GM12878 (cell line): ENCODE data around the gene SLC22A31. TPM values are rescaled to one million over a fixed set of nuclear protein-coding genes. Genes with fewer than 3 reads are reported as not detected.

Source experiments
- FOXM1 ChIP-seq: IDR thresholded peaks from 2 replicates; pipeline ENCODE4 v1.6.1; 2012; ENCODE audit warnings: low read depth, mild to moderate bottlenecking, inconsistent platforms, low read length, moderate library complexity
- ZNF24 ChIP-seq: fragments of 450-650 bp; IDR thresholded peaks from 2 replicates; pipeline ENCODE4 v1.6.1; 2017; ENCODE audit warnings: antibody characterized with exemption, mild to moderate bottlenecking
- ZNF384 ChIP-seq: IDR thresholded peaks from 2 replicates; pipeline ENCODE4 v1.6.1; 2012; ENCODE audit warnings: low read depth, mild to moderate bottlenecking, low read length, improper control_type of control experiment, borderline replicate concordance
- polyA plus RNA-seq, 11 experiments: library from polyadenylated mRNA; depleted of rRNA in 4 of 11; unstranded in 6 of 11; stranded (reverse) in 5 of 11; fragments of >200 nt; fragmentation: Nextera tagmentation in 4 of 11; fragmentation: Illumina TruSeq in 1 of 11; extraction: Ambion mirVana in 4 of 11; extraction: Trizol in 1 of 11; gene quantifications; 1 replicate in 1 of 11; 2 replicates in 10 of 11; pipeline versions ENCODE4 v1.2.1 to v1.2.3, GENCODE V29; 2011 to 2016; ENCODE audit warnings: inconsistent platforms in 2 of 11, missing spikeins in 2 of 11, low read depth in 1 of 11
- total RNA-seq, 4 experiments: library from RNA; depleted of rRNA in 3 of 4; stranded (reverse); fragments of >200 nt in 3 of 4; fragmentation: Illumina TruSeq in 1 of 4; extraction: Trizol in 1 of 4; gene quantifications; 2 replicates each; pipeline versions ENCODE4 v1.2.1 to v1.2.3, GENCODE V29; 2013 to 2021
- TF ChIP-seq, protein P1 (sequence below), 3 experiments: IDR thresholded peaks in 2 of 3; conservative IDR thresholded peaks in 1 of 3; 2 replicates each; pipeline ENCODE4 v1.5.1; 2011; ENCODE audit warnings: low read depth in 3 of 3, low read length in 3 of 3, mild to moderate bottlenecking in 3 of 3, control low read depth in 2 of 3, moderate library complexity in 2 of 3, inconsistent platforms in 1 of 3, mixed read lengths in 1 of 3; ENCODE audit not compliant: control insufficient read depth in 2 of 3, insufficient read depth in 1 of 3; ENCODE audit errors: extremely low read depth in 1 of 3
- TF ChIP-seq, protein P2 (sequence below): fragments of 450-650 bp; IDR thresholded peaks from 2 replicates; pipeline ENCODE4 v1.6.1; 2016; ENCODE audit warnings: mild to moderate bottlenecking, moderate library complexity, borderline replicate concordance

Gene SLC22A31
- total and polyA plus RNA-seq, 10 of the 15 experiments (the other 5 are each of a cell fraction or from before 2014, with no cell fraction given), result 0.13 to 0.24 (median 0.23) TPM; not detected in 7

DNA sequence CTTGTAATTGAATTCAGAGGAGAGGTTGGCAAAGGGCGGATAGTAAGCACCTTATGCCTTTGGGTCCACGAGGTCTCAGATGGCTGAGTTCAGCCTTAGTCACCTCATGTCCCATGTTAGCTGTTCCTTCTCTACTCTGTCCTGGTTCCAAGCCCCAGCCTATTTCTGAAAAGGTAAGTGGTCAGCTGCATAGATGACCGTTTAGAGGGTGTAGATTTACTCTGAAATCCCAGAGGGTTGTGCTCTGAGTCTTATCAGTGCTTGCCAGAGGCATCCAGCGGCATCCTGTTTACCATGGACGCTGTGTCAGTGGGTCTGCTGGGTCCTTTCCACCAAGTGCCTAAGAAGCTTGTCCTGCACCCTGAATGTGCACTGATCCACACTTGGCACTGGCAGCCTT, 19.0 kb upstream of the SLC22A31 start (continued):
- TF ChIP-seq, protein P1, sequence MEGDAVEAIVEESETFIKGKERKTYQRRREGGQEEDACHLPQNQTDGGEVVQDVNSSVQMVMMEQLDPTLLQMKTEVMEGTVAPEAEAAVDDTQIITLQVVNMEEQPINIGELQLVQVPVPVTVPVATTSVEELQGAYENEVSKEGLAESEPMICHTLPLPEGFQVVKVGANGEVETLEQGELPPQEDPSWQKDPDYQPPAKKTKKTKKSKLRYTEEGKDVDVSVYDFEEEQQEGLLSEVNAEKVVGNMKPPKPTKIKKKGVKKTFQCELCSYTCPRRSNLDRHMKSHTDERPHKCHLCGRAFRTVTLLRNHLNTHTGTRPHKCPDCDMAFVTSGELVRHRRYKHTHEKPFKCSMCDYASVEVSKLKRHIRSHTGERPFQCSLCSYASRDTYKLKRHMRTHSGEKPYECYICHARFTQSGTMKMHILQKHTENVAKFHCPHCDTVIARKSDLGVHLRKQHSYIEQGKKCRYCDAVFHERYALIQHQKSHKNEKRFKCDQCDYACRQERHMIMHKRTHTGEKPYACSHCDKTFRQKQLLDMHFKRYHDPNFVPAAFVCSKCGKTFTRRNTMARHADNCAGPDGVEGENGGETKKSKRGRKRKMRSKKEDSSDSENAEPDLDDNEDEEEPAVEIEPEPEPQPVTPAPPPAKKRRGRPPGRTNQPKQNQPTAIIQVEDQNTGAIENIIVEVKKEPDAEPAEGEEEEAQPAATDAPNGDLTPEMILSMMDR (IDR thresholded peaks at IDR 0.05 in 2 of 3, conservative IDR thresholded peaks at IDR 0.05 in 1 of 3; ENCODE audit: control insufficient read depth in 2 of 3, extremely low read depth in 1 of 3, insufficient read depth in 1 of 3, low read depth in 3 of 3, low read length in 3 of 3), result no peak
- TF ChIP-seq ZNF24 (no peak), FOXM1 (no peak), ZNF384 (no peak)
- TF ChIP-seq, protein P2, sequence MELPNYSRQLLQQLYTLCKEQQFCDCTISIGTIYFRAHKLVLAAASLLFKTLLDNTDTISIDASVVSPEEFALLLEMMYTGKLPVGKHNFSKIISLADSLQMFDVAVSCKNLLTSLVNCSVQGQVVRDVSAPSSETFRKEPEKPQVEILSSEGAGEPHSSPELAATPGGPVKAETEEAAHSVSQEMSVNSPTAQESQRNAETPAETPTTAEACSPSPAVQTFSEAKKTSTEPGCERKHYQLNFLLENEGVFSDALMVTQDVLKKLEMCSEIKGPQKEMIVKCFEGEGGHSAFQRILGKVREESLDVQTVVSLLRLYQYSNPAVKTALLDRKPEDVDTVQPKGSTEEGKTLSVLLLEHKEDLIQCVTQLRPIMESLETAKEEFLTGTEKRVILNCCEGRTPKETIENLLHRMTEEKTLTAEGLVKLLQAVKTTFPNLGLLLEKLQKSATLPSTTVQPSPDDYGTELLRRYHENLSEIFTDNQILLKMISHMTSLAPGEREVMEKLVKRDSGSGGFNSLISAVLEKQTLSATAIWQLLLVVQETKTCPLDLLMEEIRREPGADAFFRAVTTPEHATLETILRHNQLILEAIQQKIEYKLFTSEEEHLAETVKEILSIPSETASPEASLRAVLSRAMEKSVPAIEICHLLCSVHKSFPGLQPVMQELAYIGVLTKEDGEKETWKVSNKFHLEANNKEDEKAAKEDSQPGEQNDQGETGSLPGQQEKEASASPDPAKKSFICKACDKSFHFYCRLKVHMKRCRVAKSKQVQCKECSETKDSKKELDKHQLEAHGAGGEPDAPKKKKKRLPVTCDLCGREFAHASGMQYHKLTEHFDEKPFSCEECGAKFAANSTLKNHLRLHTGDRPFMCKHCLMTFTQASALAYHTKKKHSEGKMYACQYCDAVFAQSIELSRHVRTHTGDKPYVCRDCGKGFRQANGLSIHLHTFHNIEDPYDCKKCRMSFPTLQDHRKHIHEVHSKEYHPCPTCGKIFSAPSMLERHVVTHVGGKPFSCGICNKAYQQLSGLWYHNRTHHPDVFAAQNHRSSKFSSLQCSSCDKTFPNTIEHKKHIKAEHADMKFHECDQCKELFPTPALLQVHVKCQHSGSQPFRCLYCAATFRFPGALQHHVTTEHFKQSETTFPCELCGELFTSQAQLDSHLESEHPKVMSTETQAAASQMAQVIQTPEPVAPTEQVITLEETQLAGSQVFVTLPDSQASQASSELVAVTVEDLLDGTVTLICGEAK, result no peak
